Vagina (tissue), 2 donors: ENCODE data around the gene HK3. TPM values are rescaled to one million over a fixed set of nuclear protein-coding genes. Genes with fewer than 3 reads are reported as not detected.

Source experiments
- DNase-seq, 2 donors: peaks; one replicate each; pipeline ENCODE4 v3.0.0-alpha.2; 2017; ENCODE audit errors: extremely low spot score in 2 of 2
- H3K27ac ChIP-seq: fragments of 200-600 bp; sonication (generic); one replicate; pipeline ENCODE4 v1.5.1; 2019
- H3K27me3 ChIP-seq: fragments of 200-600 bp; sonication (generic); one replicate; pipeline ENCODE4 v1.5.1; 2019
- H3K36me3 ChIP-seq, 2 donors: fragments of 200-600 bp; sonication (generic); one replicate each; pipeline ENCODE4 v1.5.1; 2017 to 2019
- H3K4me1 ChIP-seq: fragments of 200-600 bp; sonication (generic); one replicate; pipeline ENCODE4 v1.5.1; 2019
- H3K4me3 ChIP-seq, 2 donors: fragments of 200-600 bp; sonication (generic); 1 replicate in 1 of 2; 2 replicates in 1 of 2; pipeline ENCODE4 v1.5.1; 2016 to 2019
- H3K9me3 ChIP-seq: fragments of 200-600 bp; sonication (generic); one replicate; pipeline ENCODE4 v1.5.1; 2019
- CTCF ChIP-seq, 3 experiments: fragments of 450-650 bp in 2 of 3; fragments of 200-600 bp in 1 of 3; sonication (generic) in 1 of 3; IDR thresholded peaks; one replicate each; pipeline ENCODE4 v1.5.1; 2017 to 2019; ENCODE audit warnings: antibody characterized with exemption in 3 of 3, mild to moderate bottlenecking in 2 of 3, moderate library complexity in 2 of 3
- POLR2A ChIP-seq, 2 donors: fragments of 450-650 bp; IDR thresholded peaks; one replicate each; pipeline ENCODE4 v1.6.1; 2017; ENCODE audit warnings: antibody characterized with exemption in 2 of 2, mild to moderate bottlenecking in 2 of 2, moderate library complexity in 2 of 2
- POLR2AphosphoS5 ChIP-seq, 2 donors: sonication (generic); formaldehyde crosslinking; IDR thresholded peaks; one replicate each; pipeline ENCODE4 v1.9.0; 2017; ENCODE audit warnings: antibody characterized with exemption in 2 of 2, mild to moderate bottlenecking in 2 of 2, low read depth in 1 of 2; ENCODE audit not compliant: insufficient read depth in 1 of 2
- intact Hi-C: fragments of 100-400 bp; cut with DNase I; formaldehyde crosslinking; loops from one replicate; pipeline ENCODE4 v1.15.1; 2023
- total RNA-seq: library from RNA; depleted of rRNA; stranded (reverse); fragments of >200 nt; gene quantifications from one replicate; pipeline ENCODE4 v1.2.3, GENCODE V29; 2016

The HK3 gene
- total RNA-seq, 1 donor from 2014 or later, result 7.4 TPM

- Histone ChIP-seq H3K4me3 (no peak overlapping the region), H3K4me1 (no peaks in the 10 kb centered on the region), H3K27ac (no peak overlapping the region), H3K36me3 (no peaks in the 10 kb centered on the region), H3K9me3 (no peaks in the 10 kb centered on the region), H3K27me3 (no peaks in the 10 kb centered on the region)
- DNase-seq, result no peak
- no peak for TF ChIP-seq CTCF (IDR thresholded peaks at IDR 0.05)
- no peak for TF ChIP-seq POLR2A (IDR thresholded peaks at IDR 0.05)
- no peak for TF ChIP-seq POLR2AphosphoS5 (IDR thresholded peaks at IDR 0.05; ENCODE audit: insufficient read depth in 1 of 2, low read depth in 1 of 2)
- intact Hi-C loops, result no loop called here
Measured at GRCh38 chr5:176881021-176881749, 18.0 kb downstream of the HK3 start.

- intact Hi-C loops, result no loop called here
- Histone ChIP-seq H3K36me3 (no peaks in the 10 kb centered on the region), H3K27me3 (no peaks in the 10 kb centered on the region), H3K4me3 (no peak overlapping the region), H3K4me1 (no peaks in the 10 kb centered on the region), H3K27ac (no peak overlapping the region), H3K9me3 (no peaks in the 10 kb centered on the region)
- DNase-seq, result no peak
- TF ChIP-seq POLR2A (IDR thresholded peaks at IDR 0.05) (no peak), POLR2AphosphoS5 (IDR thresholded peaks at IDR 0.05; ENCODE audit: insufficient read depth in 1 of 2, low read depth in 1 of 2) (no peak), CTCF (IDR thresholded peaks at IDR 0.05) (no peak)
Measured at GRCh38 chr5:176880366-176881020, 18.7 kb downstream of the HK3 start.

GRCh38 chr5:176879663-176880361 is 19.3 kb downstream of the HK3 start:
- intact Hi-C loops, result no loop called here
- H3K4me1 ChIP-seq, result no peaks in the 10 kb centered on the region
- no peaks in the 10 kb centered on the region for H3K36me3 ChIP-seq
- no peak for TF ChIP-seq POLR2A (IDR thresholded peaks at IDR 0.05)
- TF ChIP-seq CTCF (IDR thresholded peaks at IDR 0.05), result no peak
- TF ChIP-seq POLR2AphosphoS5 (IDR thresholded peaks at IDR 0.05; ENCODE audit: insufficient read depth in 1 of 2, low read depth in 1 of 2), result no peak
- no peak overlapping the region for H3K27ac ChIP-seq
- H3K27me3 ChIP-seq, result no peaks in the 10 kb centered on the region
- no peaks in the 10 kb centered on the region for H3K9me3 ChIP-seq
- DNase-seq, result no peak
- no peak overlapping the region for H3K4me3 ChIP-seq

- H3K9me3 ChIP-seq, result no peaks in the 10 kb centered on the region
- intact Hi-C loops, result no loop called here
- no peak overlapping the region for H3K4me3 ChIP-seq
- H3K27me3 ChIP-seq, result no peaks in the 10 kb centered on the region
- no peaks in the 10 kb centered on the region for H3K36me3 ChIP-seq
- TF ChIP-seq CTCF (IDR thresholded peaks at IDR 0.05), result no peak
- no peak for TF ChIP-seq POLR2A (IDR thresholded peaks at IDR 0.05)
- TF ChIP-seq POLR2AphosphoS5 (IDR thresholded peaks at IDR 0.05; ENCODE audit: insufficient read depth in 1 of 2, low read depth in 1 of 2), result no peak
- H3K27ac ChIP-seq, result no peak overlapping the region
- no peaks in the 10 kb centered on the region for H3K4me1 ChIP-seq
- DNase-seq, result no peak
Measured at GRCh38 chr5:176878906-176879662, 20.1 kb downstream of the HK3 start.
